EH (cell line): ENCODE measurements around the gene ACOX1.

Source experiments
- DNase-seq: peaks from one replicate; pipeline ENCODE4 v3.0.0-alpha.2; 2015; ENCODE audit warnings: low read depth

ACOX1 gene

DNA sequence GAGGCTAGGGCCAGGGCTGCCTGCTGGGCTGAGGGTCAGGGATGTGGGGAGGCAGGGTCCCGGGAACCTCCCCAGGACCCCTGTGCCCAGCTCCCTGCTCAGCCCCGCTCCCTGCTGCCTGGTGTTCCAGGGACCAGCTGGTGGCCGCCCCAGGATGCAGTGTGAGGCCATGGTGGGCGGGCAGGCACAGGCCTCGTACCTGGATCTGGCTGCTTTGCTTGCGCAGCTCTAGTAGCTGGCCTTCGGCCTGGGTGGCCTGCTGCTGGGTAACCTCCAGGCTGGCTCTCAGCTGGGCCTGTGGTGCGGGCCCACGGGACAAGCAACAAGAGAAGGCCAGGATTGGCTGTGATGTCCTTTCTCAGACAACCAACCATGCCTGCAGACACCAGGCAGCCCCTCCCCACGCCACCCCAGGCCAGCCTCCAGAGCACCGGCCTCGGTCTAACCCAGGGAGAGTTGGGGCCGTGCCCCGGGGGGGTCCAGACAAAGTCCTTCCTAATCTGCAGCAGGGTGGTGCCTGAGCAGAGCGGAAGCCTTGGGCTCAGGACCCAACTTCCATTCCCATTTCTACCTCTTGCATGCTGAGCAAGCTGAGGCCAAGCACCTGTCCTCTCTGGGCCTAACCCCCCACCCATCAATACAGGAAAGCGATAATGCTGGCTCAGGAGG lies 86.3 kb downstream of the ACOX1 start:
- no peak for DNase-seq

DNA sequence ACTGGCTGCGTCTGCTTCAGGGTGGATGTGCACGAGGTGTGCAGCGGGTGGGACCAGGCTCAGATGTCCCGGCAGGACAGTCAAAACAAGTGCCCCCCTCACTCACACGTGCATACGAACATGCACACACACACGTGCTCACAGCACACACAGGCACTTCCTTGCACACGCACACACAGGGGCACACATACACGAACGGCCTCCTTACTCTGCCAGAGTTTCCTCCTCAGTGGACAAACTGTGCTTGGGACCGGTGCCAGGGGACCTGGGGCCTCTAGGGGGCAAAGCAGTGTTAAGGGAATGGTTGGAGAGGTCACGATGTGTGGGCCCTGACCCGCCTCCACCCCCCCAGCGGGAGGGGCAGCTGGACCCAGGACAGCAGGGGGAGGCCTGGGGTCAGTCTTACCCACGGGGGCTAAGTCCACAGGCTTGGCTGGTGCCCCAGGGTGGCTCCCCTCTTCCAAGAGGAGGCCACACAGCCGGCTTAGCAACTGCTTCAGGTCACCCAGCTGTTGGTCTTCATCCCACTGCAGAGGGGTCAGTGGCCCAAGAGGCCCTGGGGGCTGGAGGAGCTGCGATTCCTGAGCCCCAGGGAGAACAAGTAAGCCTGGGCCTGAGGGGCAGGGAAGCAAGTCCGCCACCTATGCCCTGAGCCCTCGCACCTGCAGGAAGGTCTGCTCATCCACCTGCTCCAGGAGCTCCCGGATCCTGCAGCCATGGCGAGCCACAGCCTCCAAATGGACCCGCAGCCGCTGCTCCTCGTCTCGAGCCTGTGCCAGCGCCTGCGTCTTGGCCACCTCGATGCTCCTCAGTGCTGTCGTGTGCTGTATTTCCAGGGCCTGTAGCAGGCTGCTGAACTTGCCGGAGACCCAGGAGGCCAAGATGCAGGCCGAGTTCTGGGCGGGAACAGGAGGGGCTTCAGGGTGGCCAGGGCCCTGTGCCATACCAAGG lies 87.1 kb downstream of the ACOX1 start:
- no peak for DNase-seq
